ENCODE measurements around the gene C3orf62.

The C3orf62 gene

DNA sequence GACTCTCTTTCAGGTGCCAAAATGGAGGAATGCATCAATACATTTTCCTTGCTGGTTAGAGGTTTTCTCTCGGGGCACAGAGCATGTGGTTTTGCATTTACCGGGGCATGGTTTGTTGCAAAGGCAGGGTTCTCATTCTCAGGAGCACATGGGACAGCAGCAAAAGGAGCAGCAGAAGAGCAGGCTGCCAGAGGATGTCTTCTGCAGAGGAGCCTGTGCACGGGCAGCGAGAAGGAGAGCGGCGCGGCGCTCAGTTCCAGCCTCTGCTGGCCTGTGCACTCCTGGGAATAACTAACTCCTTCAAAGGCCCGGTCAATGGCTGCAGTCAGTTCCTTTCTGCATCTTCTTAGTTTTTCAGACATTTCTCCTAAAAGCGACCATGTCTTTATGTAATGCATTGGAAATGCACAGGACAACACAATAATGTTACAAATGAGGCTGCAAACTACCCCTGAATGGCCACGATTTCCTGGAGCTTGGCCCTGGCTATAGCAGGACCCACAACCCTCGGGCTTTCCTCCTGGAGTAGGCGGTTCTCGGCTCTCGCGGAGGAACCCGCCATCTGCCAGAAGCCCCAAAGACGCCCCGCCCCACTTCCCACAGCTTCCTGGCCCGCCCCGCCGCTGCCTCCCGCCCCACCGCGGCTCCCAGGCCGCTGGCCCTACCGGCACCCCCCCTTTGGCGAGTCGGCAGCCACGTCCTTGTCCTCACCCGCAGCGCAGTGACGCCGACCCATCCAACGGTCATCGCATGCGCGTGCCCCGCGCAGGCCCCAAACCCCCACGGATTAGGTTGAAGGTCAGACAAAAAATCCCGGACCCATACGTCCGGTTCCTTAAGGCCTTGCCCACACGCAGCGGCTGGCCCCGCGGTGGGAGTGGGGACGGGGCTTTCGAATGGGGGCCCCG is at the start of gene C3orf62:
C3orf62 (minus strand) TSS at position 758 of the 908 bp plus-strand sequence; CDS start at position 398, 360 bp downstream.
- peak; percentile 72 for DNase-seq

DNA sequence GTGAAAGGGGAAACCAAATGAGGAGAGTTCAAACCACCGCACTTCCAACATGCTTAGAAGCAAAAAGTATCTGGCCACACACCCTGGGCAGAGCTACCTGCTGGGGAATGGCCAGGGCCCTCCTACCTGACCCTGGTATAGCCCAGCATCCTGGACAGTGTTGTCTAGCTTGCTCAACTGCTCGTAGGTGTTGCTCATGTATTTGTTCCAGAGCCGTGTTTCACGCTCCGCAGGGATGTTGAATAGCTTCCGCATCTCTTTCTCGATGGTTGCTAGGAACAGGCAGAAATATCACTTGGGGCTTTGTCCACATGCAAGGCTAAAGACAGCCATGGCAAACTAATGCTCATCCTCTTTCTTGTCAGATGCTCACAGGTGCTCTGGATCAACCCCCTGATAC is 47.7 kb upstream of the C3orf62 start:
- no peak for DNase-seq

DNA sequence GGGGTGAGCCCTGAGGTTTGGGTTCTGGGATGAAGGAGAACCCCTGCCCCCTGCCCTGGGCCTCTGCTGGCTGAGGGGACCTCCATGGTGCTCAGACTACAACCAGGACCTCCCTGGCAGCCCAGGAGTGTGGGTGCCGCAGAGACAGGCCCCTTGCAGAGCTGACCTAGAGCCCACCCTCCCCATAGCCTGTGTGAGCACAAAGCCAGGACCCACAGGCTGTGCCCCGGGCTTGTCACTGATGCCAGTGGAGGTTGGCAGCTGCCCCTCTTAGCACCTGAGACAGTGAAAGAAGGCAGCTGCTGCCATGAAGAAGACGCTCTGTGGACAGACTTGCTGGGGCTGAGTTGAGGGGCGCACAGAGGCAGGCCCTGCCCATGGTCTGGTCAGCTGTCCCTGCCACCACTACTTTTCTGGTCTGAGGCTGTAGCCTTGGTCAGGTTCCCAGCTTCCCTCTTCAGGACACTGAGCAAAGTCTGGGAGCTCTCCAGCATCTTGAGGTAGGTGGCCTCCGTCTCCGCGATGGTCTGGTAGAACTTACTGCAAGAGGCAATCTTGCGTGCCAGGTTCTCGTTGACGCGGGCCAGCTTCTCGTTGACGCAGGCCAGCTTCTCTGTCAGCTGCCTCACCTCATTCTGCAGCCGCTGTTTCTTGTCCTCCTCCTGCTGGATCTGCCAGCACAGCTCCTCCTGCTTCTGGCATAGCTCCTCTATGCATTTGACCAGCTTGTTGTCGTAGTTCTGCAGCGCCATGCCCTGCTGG is 39.8 kb upstream of the C3orf62 start:
- no peak for DNase-seq

DNA sequence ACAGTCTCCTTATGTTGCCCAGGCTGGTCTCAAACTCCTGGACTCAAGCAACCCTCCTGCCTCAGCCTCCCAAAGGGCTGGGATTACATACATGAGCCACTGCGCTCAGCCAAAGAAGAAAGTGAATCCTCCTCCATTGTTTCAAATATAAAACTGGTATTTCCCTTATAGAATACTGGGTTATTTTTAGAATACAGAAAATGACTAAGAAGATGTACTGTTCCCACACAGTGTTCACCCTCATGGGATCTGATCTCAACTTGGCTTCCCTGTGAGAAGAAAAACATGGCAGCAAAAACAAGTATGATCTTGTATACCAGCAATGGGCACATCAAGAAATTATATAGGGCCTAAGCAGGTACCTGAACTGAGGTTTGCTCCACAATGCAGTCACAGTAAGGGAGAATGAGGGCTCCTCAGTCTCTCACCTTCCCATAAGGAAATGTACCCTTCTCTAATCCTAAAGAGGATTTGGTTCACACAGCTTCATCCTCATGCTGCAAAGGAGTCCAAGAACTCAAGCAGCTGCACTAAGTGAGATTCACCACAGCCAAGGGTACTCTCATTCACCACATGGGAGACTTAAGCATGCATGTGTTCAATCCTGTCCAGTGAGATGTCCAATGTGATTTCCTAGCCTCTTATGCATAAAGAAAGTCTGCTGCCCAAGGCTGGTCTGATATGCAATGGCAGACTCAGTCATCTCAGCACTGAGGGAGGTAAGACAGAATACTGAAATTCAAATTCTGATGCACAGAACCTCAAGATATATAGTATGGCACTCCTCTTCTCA is 37.1 kb upstream of the C3orf62 start:
- DNase-seq = no peak

DNA sequence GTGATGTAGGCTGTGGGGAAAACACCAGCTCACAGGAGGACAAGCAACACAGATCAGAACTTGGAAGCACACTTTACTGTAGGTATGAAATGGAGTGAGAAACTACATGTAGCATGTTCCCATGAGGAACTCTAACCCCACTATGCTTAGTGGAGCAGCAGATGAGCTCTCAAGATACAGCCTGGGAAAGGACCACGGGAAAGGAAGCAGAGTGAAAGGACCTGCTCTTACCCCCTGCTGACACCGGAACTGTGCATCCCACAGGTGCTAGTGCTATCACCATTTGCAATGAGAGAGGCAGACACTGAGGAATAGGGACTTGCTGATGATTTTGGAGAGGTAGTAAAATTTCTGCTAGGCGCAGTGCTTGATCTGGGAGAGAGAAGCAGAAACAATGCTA is 34.3 kb upstream of the C3orf62 start:
- DNase-seq = no peak

DNA sequence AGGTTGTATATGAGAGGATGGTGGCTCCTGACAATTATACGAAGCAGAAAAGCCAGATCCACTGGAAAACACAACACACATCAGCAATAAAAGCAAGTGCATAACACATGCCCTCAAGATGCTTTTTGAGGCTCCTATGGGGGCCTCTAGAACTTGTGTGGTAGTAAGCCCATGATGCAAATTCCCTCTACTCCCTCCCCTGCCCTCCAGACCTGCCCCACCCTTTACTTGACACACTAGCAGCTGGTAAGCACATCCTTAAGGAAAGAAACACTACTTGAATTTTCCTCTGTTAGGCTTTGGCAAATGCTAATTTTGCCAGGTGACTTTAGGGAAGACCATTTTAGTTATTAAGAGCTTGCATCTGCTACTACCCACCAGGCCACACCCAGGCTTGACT is 33.6 kb upstream of the C3orf62 start:
- no peak for DNase-seq

DNA sequence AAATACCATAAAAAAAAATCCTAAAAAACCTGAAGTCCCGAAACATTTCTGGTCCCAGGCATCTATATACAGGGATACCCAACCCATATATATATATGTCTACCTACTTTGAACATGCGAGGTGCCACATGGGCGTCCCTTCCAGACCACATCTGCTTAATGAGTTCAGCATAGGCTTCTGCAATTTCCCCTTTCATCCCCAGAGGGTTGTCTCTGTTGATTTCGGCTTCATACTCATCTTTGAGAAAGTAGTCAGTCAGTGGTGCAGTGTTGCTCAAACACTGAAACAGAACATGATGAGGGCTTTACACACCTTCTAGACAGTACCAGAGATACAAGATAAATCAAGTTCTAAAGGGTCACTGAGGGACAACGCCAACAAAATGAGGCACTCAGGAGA is 28.6 kb upstream of the C3orf62 start:
- no peak for DNase-seq

DNA sequence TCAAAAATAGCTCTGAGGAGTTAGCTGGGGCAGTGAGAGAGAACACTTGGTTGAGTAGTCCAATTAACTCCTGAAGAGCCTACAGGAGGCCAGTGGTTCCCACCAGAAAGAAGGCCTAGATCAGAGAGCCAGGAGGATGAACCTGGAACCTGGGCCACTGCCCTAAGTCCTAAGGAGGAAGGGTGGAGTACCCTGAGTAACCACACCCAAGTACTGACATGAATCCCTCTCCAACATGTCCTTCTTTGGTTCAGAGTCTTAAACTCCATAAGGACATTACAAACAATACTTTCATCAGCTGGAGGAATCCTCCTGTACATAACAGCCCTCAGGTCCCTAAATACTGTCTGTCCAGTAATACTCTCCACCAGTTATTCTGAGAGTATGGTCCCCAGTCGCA is 25.6 kb upstream of the C3orf62 start:
- DNase-seq = no peak

DNA sequence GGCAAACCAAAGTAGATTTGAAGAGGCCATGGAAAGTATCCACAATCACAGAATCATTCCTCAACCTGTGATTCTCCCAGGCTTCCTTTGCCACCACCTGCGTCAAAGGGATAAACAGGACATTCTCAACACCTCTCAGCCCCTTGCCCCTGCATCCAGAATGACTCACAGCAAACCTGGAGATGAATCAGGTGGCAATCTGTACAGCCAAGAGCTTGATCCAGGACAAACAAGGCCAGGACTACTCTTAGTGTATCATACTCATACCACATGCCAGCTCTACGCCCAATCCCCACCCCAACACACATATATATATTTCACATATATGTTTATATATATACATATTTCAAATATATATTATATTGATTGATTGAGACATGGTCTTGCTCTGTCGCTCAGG is 23.6 kb upstream of the C3orf62 start:
- DNase-seq = no peak

DNA sequence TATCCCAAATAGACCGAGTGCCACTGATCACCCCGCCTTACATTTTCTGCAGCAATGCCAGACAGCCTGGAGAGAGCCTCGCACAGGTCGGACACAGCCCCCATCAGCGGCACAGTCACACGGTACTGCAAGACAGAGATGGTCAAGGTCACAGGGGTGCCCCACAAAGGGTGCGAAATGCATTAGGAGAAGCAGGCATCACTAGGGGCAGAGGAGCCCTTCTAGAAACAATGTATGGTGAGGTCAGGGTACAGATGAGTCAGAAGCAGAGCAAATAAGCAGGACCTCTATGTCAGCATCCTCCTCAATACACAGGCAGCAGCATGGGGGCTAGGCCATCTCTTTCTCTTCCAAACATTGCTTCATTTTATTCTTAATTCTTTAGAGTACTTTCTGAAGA is 21.5 kb upstream of the C3orf62 start:
- DNase-seq = no peak

DNA sequence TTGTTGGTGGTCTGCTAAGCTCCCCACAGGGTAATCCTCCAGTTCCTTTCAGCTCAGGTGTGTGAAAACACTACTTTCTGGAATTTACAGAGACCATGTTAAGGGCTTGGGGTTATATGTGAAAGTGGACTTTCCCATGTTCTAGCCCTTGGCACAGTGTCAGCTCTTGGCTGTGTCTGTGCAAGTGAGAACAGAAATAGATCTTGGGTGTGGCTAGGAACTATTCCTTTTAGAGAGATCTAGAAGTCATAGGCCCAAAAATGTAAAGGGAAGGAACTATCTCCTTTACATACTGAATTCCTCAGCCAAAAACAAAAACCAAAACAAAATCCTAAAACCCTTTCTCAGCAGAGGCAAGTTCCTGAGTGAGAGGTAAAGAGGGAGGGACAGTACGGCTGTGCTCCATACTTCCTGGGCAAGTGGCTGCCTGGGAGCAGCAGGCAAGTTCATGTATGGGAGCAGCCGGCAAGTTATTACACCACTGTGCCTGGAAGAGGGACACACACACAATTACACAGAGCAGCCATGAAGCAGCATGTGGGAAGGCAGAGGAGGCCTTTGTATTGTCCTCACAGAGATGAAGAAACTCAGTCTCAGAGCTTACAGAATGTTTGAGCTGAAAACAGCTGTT is 19.9 kb upstream of the C3orf62 start:
- no peak for DNase-seq

DNA sequence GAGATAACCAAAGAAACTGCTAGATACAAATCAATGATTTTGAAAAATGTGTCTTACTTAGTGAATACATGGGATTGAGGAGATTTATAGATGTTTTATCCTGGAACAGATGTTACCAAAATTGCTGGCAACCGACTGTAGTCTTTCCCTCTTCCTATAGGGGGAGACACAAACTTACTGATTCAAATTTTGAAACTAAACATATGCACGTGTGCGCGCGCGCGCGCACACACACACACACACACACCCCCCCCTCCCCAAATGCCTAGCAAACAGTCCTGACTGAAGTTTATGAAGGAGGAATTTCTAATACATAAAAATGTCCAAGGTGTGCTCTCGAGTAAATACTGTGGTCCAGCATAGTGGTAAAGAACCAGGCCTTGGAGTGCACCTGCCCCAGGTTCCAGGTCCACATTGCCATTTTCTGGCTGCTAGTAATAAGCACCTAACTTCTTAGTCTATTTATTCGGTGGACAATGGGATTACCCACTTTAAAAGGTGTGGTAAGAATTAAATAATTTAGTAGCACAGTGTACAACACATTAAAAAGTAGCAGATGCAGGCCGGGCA is 18.5 kb upstream of the C3orf62 start:
- DNase-seq = peak; percentile 34

DNA sequence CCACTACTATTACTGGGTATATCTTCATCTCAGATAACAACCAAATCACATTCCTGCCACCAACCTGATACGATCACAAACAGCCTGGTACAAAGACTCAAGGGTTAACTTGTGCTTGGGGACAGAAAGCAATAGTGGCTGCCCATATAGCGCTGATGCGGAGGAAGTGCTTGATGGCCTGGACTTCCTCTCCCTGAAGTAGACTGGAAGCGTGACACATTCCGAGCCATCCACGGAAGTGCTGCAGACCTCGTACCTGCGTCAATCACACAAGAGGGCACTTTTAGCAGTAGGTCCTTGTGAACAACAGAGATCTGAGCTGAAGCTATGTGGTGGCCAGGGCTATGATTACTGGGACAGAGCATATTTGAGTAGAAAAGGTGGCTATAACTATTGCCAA is 17.3 kb upstream of the C3orf62 start:
- DNase-seq = no peak

DNA sequence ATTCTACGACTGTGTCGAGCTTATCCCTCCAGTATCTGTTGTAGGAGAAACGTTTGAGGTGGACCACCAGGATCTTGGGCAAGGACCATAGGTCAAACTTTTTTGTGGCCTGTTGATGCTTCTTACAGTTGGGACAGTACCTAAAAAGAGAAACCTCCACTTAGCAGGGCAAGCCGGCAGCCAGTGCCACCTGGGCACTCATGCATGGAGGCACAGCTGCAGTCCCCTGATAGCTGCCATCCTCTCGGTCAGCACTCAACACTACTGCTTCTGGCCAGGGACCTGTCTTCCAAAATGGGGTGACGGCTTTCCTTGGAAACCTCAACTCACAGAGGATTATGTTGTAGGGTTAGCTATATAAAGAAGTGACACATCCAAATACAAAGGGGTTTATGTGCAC is 7.0 kb upstream of the C3orf62 start:
- DNase-seq = no peak

DNA sequence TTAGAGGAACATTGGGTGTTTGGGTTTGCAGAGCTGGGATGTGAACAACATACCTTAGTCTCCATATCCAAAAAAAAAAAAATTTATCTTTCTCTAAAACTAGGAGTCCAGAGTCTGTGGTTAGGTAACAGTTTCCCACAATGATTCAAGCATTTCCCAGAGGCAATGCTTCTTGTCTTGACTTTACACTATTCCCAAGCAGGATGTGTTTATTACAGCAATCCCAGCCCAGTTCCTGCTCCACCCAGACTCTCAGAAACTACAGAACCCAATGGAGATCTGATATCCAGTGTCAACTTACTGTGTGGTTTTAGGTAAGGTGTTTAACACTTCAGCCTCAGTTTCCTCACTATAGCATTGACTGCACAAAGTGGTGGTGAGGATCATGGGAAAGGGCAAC is 2.3 kb upstream of the C3orf62 start:
- no peak for DNase-seq

DNA sequence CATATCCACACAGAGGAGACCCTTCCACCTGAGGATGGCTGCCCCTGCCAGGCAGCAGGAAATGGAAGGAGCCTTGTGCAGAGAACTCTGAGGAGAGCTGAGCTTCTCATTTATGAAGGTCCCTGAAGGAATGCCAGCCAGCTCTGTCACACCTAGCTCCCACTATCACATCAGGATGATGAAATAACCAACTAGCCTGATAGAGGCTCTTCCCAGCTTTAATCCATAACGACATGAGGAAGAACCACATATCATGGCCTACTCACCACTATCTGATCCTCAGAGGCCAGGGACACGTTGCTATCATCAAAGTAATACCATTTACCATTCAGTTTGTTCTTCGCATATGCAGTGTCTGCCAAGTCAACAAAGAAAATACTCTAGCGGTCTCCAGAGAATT is 1.5 kb upstream of the C3orf62 start:
- no peak for DNase-seq

DNA sequence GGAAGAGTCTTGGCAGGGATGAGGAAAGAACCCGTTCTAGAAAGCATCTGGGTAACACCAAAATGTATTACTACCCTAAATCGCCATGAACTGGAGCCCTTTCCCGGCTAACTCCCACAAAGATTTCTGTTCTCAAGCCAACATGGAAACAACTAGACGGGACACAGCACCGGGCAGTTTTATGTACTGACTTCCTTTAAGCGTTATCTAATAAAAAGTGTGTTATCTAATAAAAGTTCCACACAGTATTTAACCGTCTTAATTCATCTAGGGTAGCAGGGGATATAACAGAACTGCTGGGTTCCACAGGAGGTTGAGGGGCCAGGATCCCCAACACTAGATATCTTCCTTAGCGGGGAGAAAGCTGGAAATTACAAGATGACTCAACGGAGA is 347 bp upstream of the C3orf62 start:
- DNase-seq = no peak

DNA sequence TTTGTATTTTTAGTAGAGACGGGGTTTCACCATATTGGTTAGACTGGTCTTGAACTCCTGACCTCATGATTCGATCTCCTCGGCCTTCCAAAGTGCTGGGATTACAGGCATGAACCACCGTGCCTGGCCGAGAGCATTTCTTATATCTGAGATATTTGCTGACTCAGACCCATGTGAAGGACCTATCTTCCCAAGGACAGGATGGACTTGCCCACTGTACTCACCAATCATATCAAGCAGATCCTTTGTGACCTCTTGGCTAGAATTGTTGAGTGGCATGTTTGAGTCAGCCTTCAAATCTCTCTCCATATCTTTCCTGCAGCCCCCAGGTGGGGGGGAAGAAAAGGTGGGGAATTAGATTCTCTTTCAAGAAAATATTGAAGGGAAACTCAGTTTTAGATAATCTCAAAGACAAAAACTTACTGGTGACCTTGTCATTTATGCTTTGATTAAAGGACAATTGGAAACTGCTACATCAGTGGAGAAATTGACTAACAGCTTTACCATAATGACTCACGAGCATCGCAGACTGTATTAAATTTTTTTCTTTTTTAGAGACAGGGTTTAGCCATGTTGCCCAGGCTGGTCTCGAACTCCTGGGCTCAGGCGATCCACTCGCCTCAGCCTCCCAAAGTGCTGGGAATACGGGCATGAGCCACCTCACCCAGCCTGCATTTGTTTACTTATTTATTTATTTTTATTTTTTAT is 3.1 kb downstream of the C3orf62 start:
- DNase-seq = no peak

DNA sequence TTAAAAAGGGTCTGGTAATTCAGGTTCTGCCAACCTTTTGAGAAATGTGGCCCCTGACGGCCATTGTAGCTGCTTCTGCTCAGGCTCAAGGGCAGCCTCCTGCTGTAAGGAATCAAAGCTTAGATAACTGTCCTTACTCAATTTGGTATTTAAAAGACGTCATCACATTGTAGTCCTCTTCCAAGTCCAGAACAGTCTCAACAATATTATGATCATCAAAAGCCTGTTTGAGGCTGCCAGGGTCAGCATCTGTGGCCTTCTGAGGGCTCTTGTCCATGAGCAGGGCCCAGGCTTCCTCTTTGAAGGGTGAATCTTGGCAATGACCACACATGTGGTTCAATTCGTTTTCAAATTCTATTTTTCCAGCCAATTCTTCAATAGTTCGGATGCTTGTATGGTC is 6.0 kb downstream of the C3orf62 start:
- no peak for DNase-seq

DNA sequence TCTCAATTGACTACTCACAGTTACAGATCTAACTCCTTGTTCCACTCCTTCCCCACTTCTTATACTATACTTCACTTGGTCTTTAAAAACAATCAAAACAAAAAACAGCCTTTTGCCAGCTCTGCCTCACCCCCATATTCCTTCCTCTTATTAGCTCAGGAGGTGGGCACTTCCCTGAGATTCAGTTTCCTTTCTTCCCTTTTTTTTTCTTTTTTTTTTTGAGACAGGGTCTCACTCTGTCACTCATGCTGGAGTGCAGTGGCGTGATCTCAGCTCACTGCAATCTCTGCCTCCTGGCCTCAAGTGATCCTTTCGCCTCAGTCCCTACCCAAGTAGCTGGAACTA is 6.9 kb downstream of the C3orf62 start:
- DNase-seq = no peak

DNA sequence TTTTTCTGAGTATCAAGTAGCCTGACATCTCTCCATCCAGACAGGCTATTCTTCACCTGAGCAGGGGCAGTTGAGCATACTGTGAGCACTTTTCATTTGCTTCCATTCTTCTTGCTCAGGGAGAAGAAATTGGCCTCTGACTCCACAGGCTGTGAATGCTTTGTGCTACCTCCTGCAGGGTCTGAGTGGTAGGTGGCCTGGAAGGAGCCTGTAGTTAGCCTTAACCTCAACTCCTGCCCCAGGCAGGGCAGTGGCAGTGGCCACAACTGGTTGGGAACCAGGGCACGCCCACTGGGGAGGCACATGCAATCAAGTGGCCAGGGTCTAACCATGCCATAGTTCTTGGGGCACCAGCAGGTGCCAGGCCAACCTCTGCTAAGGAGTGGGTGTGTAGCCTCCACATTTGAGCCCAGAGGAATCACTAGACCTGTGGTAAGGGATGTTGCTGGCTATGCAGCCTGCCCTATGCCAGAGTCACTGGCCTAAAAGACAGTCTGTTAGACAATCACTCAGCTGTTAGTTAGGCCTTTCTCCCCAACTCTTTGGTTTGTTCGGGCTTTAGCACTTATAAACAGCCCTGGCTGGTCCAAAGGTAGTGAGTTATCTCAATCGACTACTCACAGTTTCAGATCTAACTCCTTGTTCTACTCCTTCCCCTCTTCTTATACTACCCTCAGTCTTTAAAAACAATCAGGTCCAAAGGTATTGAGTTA is 7.4 kb downstream of the C3orf62 start:
- no peak for DNase-seq

Data from activated T-cell treated with anti-CD3 and anti-CD28 coated beads, Interleukin-2, amount 50 U/mL, for 1 hour (primary cell).